GM10266 (cell line): ENCODE measurements around the gene CABS1.

ENCODE experiments used
- DNase-seq: peaks from one replicate; pipeline ENCODE4 v3.0.0; 2012; ENCODE audit errors: extremely low spot score
- TF ChIP-seq, protein P1 (sequence below): IDR thresholded peaks from 2 replicates; pipeline ENCODE4 v1.5.1; 2012; ENCODE audit warnings: mild to moderate bottlenecking, low read depth; ENCODE audit not compliant: control insufficient read depth, insufficient read depth; ENCODE audit errors: missing control alignments

The CABS1 gene

GRCh38 chr4:70371987-70372386, 37.2 kb downstream of the CABS1 start:
- no peak for DNase-seq
- TF ChIP-seq, protein P1, sequence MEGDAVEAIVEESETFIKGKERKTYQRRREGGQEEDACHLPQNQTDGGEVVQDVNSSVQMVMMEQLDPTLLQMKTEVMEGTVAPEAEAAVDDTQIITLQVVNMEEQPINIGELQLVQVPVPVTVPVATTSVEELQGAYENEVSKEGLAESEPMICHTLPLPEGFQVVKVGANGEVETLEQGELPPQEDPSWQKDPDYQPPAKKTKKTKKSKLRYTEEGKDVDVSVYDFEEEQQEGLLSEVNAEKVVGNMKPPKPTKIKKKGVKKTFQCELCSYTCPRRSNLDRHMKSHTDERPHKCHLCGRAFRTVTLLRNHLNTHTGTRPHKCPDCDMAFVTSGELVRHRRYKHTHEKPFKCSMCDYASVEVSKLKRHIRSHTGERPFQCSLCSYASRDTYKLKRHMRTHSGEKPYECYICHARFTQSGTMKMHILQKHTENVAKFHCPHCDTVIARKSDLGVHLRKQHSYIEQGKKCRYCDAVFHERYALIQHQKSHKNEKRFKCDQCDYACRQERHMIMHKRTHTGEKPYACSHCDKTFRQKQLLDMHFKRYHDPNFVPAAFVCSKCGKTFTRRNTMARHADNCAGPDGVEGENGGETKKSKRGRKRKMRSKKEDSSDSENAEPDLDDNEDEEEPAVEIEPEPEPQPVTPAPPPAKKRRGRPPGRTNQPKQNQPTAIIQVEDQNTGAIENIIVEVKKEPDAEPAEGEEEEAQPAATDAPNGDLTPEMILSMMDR = no peak

GRCh38 chr4:70372760-70373159, 38.0 kb downstream of the CABS1 start:
- no peak for DNase-seq
- TF ChIP-seq, protein P1 = no peak

DNA sequence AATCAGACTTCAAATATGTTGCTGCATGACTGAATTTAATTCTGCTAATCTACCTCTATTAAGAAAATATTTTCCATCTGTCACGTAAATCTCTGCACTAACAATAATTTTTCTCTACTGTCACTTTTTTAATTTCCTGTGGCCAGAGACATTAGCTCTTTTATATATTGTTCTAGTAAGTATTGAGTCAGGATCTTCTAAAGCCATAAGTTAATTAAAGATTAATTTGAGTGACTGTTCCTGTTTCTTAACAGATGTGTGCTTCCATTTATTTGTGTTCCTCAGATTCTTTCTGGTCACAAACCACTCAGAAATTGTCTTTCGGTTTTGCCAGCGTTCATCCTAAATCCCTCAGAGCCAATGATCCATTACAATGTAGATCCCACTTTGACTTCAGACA, 45.8 kb downstream of the CABS1 start:
- DNase-seq = no peak
- TF ChIP-seq, protein P1 = no peak

DNA sequence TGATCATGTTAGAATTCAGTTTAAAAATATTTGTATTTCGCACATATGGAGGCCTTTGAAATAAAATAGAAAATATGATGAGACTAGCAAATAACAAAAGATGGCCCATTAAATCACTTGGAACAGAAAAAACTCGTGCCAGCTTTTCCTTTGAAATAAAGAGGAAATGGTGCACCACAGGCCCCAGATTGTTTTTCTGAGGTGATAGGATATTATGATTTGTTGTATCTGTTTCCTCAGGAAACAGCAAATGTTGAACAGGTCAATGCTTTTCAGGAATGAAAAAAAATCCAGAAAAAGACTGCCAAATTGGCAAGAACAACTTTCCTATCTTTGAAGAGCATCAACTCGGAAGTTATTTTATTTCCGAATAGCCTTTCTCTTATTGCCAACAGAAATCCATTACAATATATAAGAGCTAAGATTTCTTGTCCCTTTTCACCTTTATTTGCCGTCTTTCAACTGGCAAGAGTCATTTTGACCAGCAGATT, 48.0 kb downstream of the CABS1 start, which contains the start of gene SMR3B:
TSS of gene SMR3B (plus strand) at position 441 of the 491 bp plus-strand sequence. CDS start 1,380 bp downstream, outside the sequence.
- TF ChIP-seq, protein P1 = no peak
- DNase-seq = no peak
